Posterior vena cava (tissue), 2 donors: ENCODE measurements around the gene SNAP91. TPM values are rescaled to one million over a fixed set of nuclear protein-coding genes. Genes with fewer than 3 reads are reported as not detected.
"Not testable (repeated sequence)": the region's sequence is repeated elsewhere in the genome, so short reads cannot be mapped to it uniquely, and the experiment has no call there.

Experiments used
- DNase-seq: peaks from one replicate; pipeline ENCODE4 v3.0.0-alpha.2; 2020; ENCODE audit warnings: low spot score
- intact Hi-C, 2 donors: fragments of 100-400 bp; cut with DNase I; formaldehyde crosslinking; loops; one replicate each; pipeline versions ENCODE4 v1.14.1 to v1.14.2; 2022 to 2023
- total RNA-seq, 2 donors: library from RNA; stranded (reverse); fragmentation: NEBNext Ultra II Directional; extraction: Animal tissue kit (Norgen Biotek cat#: 25700); gene quantifications; one replicate each; pipeline ENCODE4 v1.2.1, GENCODE V29; 2021
- donor health status: DM: yes; HTN: yes; CAD: no.
- donor health status: DM: yes; HTN: yes; CAD: no.

The SNAP91 gene
- total RNA-seq, 2 donors from 2014 or later, result 0.97 to 4.0 TPM

- intact Hi-C loops, result not testable (repeated sequence)
Observed at GRCh38 chr6:83571663-83572185, 137.2 kb downstream of the SNAP91 start.

DNA sequence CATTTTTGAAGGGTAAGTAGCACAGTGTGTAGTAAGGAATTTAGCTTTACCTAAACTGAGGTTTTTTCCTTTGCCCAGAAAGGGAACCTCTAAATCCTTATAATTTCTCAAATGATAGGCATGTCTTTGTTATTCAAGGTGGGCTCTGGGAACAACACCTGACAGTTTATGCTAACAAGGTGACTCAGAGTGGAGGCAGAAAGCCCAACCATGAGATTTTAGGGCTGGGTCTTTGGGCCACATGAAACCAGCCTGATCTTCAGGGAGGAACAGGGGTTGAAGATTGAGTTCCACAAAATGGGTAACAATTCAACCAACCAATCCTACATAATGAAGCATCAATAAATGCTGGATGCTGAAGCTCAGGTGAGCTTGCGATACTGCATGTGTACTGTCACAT lies 149.9 kb downstream of the SNAP91 start:
- no peak for DNase-seq
- intact Hi-C loops, result no loop called here

More at GRCh38 chr6:83571663-83572185, 137.2 kb downstream of the SNAP91 start:
- not testable (repeated sequence) for DNase-seq

DNA sequence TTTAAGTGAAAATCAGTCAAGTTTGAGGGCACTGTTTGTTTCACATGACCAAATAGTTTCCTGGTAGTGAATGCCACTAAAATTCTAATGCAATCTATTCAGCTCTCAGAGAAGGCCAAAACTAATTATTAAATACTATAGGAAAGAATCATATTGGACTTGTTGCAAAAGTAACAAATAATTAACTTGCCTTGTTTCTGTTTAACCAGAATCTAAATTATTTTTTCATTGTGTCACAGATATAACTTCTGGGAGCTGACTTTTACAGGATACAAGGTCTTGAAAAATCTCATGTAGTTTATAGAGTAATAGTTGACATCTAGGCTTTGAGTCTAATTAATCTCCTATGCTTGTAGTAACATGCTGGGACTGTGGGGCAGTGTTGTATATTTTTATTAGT lies 152.0 kb downstream of the SNAP91 start:
- no peak for DNase-seq
- intact Hi-C loops, result no loop called here

DNA sequence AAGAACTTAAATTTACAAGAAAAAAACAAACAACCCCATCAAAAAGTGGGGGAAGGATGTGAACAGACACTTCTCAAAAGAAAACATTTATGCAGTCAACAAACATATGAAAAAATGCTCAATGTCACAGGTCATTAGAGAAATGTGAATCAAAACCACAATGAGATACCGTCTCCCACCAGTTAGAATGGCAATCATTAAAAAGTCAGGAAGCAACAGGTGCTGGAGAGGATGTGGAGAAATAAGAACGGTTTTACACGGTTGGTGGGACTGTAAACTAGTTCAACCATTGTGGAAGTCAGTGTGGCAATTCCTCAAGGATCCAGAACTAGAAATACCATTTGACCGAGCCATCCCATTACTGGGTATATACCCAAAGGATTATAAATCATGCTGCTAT lies 157.2 kb downstream of the SNAP91 start:
- intact Hi-C loops, DNase-seq: not testable (repeated sequence)

- DNase-seq, intact Hi-C loops: not testable (repeated sequence)
Observed at GRCh38 chr6:83550482-83550881, 158.4 kb downstream of the SNAP91 start.

GRCh38 chr6:83546636-83547035 lies 162.3 kb downstream of the SNAP91 start:
- intact Hi-C loops, result no loop called here
- DNase-seq, result no peak

DNA sequence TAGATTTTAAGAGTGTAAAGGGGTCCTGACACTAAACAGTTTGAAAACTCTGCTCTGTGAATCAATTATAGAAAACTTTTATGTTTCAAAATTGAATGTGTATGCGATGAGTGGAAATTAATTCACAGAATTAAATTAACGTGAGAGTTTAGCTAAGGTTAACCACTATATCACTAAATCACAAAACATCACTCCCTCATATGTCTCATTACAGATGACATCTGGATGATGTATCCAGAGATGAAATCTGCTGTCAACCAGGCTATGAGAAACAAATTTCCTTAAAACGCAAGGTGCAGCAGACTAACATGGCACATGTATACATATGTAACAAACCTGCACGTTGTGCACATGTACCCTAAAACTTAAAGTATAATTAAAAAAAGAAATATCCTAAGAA lies 169.2 kb downstream of the SNAP91 start:
- no peak for DNase-seq
- intact Hi-C loops, result no loop called here

DNA sequence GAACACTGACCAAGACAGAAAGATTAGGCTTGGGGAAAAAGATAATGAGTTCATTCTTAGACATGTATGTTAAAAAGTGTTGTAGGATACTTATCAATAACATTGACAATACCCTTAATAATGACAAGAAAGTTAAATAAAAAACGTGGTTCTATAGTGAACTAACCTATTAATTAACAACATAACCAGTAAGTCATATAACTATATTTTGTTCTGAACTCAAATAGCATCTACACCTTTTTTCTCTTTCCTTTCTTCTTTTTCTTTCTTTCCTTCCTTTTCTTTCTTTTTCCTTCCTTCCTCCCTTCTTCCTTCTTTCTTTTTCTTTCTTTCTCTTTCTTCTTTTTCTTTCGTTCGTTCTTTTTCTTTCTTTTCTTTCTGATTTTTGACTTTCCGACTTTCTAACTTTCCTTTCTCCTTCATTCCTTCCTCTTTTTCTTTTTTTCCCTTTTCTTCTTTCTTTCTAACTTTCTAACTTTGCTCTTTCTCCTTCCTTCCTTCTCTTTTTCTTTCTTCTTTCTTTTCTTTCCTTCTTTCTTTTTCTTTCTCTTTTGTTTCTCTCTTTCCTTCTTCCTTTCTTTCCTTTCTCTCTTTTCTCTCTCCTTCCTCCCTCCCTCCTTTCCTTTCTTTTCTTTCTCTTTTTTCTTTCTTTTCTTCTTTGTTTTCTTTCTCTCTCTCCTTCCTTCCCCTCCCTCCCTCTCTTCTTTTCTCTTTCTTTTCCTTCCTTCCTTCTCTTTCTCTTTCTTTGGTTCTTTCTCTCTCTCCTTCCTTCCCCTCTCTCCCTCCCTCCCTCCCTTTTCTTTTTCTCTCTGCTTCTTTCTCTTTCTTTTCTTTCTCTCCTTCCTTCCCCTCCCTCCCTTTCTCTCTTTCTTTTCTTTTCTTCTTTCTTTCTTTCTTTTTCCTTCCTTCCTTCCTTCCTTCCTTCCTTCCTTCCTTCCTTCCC lies 172.0 kb downstream of the SNAP91 start:
- intact Hi-C loops, result no loop called here
- DNase-seq, result no peak

- DNase-seq, result no peak
- intact Hi-C loops, result no loop called here
Observed at GRCh38 chr6:83536034-83536646, 172.8 kb downstream of the SNAP91 start.

DNA sequence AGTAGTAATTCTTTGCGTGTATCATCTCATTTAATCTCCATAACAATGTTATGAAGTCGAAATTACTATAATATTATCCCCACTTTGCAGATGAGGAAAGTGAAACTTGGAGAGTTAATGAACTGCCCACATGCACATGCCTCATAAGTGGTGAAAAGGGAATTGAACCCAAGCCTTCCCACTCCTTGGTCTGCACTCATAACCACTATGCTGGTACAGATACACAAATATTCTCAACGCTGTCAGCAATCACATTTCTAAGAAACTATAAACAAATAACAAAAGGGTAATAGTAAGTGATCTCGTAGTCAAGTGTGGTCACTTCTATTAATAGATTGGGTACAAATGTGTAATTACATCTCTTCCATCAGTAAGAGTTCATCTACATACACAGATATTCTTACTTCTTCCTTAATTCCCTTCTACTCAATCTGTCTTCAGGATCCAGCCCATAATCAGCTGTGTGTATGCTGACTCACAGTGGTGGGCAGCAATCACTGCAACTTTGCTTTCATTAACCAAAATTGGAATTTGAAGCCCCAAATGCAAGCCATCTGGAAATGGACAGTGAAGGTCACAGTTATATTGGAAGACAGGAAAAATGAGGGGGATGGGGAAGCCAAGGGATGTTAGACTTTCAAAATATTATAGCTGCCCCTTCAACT lies 190.0 kb downstream of the SNAP91 start:
- intact Hi-C loops, result loop anchor here in 1 of 2 donors (10.0 kb wide), 1 partner anchor 104 kb away; no protein-coding TSS in a partner anchor
- DNase-seq, result no peak

- no peak for DNase-seq
- intact Hi-C loops, result loop anchor here in 1 of 2 donors (10.0 kb wide), 1 partner anchor 103 kb away; no protein-coding TSS in a partner anchor
Observed at GRCh38 chr6:83517500-83517899, 191.4 kb downstream of the SNAP91 start.

GRCh38 chr6:83514866-83515466 lies 193.9 kb downstream of the SNAP91 start:
- no peak for DNase-seq
- intact Hi-C loops, result loop anchor here (5.0 to 10.0 kb wide), 2 partner anchors 83 to 100 kb away; partner anchors contain the start of gene ME1 (in 1 of the 2)

DNA sequence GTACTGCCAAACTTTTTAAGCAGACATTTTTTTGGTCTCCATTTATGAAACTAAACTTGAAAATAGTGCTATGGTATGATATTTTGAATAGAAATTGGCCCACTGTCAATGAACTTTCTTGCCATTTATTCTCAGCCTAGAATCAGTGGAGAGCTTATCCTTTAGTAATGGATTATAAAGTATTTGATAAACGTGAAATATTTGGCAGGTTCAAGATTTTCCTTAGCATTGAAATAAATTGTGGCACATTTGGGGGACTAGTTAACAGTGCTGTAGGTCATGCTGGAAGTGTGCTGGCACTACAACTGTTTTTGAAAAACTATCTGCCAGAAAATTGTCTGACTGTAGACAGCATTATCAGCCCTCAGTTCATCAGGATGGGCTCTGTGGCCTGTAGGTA lies 194.4 kb downstream of the SNAP91 start:
- DNase-seq, result no peak
- intact Hi-C loops, result loop anchor here (5.0 to 10.0 kb wide), 2 partner anchors 82 to 100 kb away; partner anchors contain the start of gene ME1 (in 1 of the 2)

- DNase-seq, result peak; percentile 87
Observed at GRCh38 chr6:83511901-83512681, 196.8 kb downstream of the SNAP91 start, which contains the start of gene PRSS35. Gene PRSS35 (plus strand): TSS chr6:83512534. CDS start chr6:83523442, 10,908 bp downstream.

DNA sequence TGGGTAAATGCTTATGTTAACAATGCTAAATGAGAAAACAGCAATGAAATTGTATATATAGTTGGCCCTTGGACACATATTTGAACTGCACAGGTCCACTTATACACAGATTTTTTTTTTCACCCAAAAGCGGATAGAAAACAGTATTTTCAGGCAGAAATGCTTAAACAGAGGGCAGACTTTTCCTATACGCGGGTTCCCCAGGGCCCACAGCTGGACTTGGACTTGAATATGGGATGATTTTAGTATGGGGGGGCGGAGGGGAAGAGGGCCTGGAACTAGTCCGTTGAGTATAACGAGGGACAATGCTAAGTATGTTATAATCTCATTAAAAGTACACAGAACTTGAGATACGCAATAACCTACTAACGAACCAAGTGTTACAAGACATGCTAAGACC lies 197.6 kb downstream of the SNAP91 start:
- DNase-seq, result no peak
- intact Hi-C loops, result loop anchor here (5.0 to 10.0 kb wide), 2 partner anchors 79 to 96 kb away; partner anchors contain the start of gene ME1 (in 1 of the 2)

More at GRCh38 chr6:83511901-83512681, 196.8 kb downstream of the SNAP91 start, which contains the start of gene PRSS35:
- intact Hi-C loops, result loop anchor here (2.0 to 10.0 kb wide), 3 partner anchors 80 to 291 kb away; partner anchors contain the start of gene ME1 (in 1 of the 2)

- intact Hi-C loops, result loop anchor here (5.0 to 10.0 kb wide), 2 partner anchors 78 to 96 kb away; partner anchors contain the start of gene ME1 (in 1 of the 2)
- DNase-seq, result no peak
Observed at GRCh38 chr6:83510791-83511190, 198.1 kb downstream of the SNAP91 start.

GRCh38 chr6:83509441-83509840 lies 199.5 kb downstream of the SNAP91 start:
- intact Hi-C loops, result no loop called here
- DNase-seq, result no peak

DNA sequence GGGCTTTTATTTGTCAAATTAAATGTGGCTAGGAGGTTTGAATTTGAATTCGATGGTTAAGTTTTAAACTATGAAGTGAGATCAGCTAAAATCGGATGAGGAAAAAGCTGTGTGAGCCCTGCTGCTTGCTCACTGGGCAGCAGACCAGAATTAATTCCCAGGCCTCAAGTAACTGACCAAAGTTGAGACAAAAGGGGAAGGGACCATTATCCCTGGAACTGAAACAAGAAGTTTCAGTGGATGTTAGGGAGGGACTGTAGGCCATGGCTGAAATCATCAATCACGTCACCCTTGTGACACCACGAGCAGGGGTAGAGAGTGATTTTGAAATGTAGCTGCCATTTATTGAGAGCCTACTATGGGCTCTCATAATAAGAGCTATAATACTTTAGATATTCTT lies 203.5 kb downstream of the SNAP91 start:
- intact Hi-C loops, result no loop called here
- DNase-seq, result no peak
